ENCODE results near the gene ELAVL2.

Gene ELAVL2

GRCh38 chr9:23777328-23777727, 48.7 kb downstream of the ELAVL2 start:
- DNase-seq (ENCODE audit: low spot score) = no peak
- no peak for TF ChIP-seq CTCF (IDR thresholded peaks at IDR 0.05; ENCODE audit: extremely low read depth, missing control alignments)

- no peak for DNase-seq (ENCODE audit: low spot score)
- no peak for TF ChIP-seq CTCF (IDR thresholded peaks at IDR 0.05; ENCODE audit: extremely low read depth, missing control alignments)
Observed at GRCh38 chr9:23775549-23775948, 50.5 kb downstream of the ELAVL2 start.

GRCh38 chr9:23774266-23774665, 51.8 kb downstream of the ELAVL2 start:
- TF ChIP-seq CTCF (IDR thresholded peaks at IDR 0.05; ENCODE audit: extremely low read depth, missing control alignments) = no peak
- DNase-seq (ENCODE audit: low spot score) = no peak

GRCh38 chr9:23772385-23772783, 53.7 kb downstream of the ELAVL2 start:
- no peak for DNase-seq (ENCODE audit: low spot score)
- no peak for TF ChIP-seq CTCF (IDR thresholded peaks at IDR 0.05; ENCODE audit: extremely low read depth, missing control alignments)

GRCh38 chr9:23771746-23772384, 54.2 kb downstream of the ELAVL2 start:
- no peak for TF ChIP-seq CTCF (IDR thresholded peaks at IDR 0.05; ENCODE audit: extremely low read depth, missing control alignments)

GRCh38 chr9:23769307-23769935, 56.6 kb downstream of the ELAVL2 start:
- DNase-seq (ENCODE audit: low spot score) = no peak

More at GRCh38 chr9:23771746-23772384, 54.2 kb downstream of the ELAVL2 start:
- DNase-seq (ENCODE audit: low spot score) = no peak

More at GRCh38 chr9:23769307-23769935, 56.6 kb downstream of the ELAVL2 start:
- no peak for TF ChIP-seq CTCF (IDR thresholded peaks at IDR 0.05; ENCODE audit: extremely low read depth, missing control alignments)
